OCI-M1 (cell line): Measurements from ENCODE around the gene TNXB.

ENCODE experiments used
- DNase-seq: peaks from one replicate; lab custom pipeline; 2025; lab: John Stamatoyannopoulos, UW

Gene TNXB, protein sequence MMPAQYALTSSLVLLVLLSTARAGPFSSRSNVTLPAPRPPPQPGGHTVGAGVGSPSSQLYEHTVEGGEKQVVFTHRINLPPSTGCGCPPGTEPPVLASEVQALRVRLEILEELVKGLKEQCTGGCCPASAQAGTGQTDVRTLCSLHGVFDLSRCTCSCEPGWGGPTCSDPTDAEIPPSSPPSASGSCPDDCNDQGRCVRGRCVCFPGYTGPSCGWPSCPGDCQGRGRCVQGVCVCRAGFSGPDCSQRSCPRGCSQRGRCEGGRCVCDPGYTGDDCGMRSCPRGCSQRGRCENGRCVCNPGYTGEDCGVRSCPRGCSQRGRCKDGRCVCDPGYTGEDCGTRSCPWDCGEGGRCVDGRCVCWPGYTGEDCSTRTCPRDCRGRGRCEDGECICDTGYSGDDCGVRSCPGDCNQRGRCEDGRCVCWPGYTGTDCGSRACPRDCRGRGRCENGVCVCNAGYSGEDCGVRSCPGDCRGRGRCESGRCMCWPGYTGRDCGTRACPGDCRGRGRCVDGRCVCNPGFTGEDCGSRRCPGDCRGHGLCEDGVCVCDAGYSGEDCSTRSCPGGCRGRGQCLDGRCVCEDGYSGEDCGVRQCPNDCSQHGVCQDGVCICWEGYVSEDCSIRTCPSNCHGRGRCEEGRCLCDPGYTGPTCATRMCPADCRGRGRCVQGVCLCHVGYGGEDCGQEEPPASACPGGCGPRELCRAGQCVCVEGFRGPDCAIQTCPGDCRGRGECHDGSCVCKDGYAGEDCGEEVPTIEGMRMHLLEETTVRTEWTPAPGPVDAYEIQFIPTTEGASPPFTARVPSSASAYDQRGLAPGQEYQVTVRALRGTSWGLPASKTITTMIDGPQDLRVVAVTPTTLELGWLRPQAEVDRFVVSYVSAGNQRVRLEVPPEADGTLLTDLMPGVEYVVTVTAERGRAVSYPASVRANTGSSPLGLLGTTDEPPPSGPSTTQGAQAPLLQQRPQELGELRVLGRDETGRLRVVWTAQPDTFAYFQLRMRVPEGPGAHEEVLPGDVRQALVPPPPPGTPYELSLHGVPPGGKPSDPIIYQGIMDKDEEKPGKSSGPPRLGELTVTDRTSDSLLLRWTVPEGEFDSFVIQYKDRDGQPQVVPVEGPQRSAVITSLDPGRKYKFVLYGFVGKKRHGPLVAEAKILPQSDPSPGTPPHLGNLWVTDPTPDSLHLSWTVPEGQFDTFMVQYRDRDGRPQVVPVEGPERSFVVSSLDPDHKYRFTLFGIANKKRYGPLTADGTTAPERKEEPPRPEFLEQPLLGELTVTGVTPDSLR (N-terminal part only)

DNA sequence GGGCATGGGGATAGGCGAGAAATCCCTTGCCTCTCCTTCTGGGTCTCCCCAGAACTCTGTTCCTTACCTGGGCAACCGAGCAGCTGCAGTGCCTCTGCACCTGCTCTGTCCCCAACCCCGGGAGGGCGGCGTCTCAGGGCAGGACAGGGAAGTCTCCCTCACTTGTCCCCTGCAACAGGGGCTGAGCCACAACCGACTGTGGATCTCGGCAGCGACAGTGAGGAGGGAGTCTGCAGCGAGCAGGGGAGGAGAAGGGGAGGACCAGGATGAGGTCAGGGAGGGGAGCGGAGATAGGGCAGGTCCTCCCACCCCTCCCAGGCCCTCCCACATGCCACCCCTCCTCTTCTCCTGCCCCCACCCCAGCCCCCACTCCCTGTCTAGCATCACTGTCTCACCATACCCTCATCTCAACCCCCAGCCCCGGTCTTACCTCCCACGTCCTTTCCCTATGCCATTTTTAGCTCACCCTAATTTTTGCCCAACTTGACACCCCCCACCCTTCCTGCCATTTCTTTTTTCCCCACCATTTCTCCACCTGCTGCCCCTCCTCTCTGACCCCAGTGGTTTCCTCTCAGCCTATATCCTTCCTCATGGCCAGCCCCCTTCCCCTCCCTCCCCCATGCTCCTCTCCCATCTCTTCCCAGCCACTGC, at the start of gene TNXB:
Gene TNXB, minus strand, starts transcription at position 225 of the 651 bp plus-strand sequence. CDS start 11,140 bp downstream, outside the sequence.
- DNase-seq: peak; percentile 48

DNA sequence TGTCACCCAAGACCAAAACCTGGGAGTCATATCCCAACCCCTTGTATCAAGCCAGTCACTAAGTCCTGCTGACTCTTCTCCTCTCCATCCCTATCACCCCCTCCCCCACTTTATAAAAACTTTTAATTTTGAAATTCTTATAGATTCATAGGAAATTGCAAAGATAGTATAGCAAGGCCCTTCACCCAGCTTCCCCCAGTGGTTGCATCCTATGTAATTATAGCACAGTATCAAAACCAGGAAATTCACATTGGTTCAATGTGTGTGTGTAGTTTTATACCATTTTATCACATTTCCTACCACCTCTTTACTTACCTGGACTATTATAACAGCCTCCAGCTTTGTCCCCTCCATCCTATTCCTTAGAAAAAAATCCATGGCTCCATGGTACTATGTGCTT, 48.9 kb upstream of the TNXB start:
- DNase-seq: no peak

DNA sequence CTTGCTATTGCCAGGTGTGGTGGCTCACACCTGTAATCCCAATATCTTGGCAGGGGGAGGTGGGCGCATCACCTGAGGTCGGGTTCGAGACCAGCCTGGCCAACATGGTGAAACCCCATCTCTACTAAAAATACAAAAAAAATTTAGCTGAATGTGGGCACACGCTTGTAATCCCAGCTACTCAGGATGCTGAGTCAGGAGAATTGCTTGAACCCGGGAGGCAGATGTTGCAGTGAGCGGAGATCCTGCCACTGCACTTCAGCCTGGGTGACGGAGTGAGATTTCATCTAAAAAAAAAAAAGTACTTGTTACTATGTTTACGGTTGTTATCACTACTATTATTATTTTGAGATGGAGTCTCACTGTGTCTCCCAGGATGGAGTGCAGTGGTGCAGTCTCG, 47.8 kb upstream of the TNXB start:
- DNase-seq: no peak

DNA sequence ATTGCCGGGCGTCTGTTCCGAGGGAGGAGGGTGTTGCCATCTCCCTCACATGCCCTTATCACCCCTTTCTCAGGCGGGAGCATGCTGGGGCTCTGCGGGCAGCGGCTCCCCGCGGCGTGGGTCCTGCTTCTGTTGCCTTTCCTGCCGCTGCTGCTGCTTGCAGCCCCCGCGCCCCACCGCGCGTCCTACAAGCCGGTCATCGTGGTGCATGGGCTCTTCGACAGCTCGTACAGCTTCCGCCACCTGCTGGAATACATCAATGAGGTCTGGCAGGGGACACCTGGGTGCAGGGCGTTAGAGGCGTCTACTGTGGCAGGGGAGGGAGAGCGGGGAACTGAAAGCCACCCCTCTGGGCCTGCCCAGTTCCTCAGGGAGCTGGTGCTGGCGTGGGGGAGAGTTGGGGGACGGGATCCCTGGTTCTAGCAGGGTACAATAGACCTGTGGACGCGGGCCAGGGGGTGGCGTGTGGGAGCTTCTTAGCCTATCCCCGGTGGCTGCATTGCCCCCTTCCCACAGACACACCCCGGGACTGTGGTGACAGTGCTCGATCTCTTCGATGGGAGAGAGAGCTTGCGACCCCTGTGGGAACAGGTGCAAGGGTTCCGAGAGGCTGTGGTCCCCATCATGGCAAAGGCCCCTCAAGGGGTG, 45.5 kb upstream of the TNXB start:
- peak; percentile 88 for DNase-seq

DNA sequence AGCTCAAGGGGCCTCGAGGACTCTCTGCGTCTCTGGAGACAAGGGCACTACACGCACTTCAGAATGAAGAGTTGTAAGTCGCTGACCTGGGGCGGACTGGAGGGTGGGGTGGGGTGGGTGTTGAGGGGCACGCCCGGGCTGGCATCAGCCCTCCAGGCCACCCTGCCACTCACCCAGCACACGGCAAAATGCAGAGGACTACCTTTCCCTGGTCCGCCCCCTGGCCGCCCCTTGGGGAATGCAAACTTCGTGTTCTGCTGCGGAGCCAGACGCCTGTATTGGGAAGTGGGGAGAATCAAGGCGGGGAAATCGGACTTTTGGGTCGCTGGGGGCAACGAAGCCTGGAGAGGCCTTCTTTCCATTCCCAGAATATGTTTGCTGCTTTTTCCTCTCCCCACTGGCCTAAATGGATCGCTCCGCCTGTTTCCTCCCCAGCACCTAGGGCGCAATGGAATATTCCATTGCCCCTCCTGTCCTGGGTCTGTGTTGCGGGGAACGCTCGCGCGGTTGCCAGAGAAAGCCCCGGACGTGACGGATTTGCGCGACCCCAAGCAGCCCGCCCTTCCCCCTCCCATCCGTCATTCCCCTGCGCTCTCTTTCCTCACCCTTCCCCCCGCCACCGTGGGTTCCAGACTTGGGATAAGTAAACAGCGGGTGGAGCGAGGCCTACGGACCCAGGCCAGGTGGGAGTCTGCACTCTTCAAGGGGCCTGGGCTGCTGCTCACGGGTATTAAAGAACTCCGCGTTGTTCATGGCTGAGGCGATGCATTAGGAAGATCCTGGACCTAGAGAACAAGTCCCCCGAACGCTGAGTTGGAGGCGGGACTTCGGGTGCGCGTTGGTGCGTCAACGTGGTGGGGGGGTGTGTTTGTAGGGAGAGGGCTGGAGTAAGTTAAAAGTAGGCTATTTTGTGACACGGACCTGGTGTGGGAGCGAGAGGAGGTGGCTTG, 44.7 kb upstream of the TNXB start, which contains the start of gene PPT2:
Gene PPT2, plus strand, starts transcription at position 578 of the 950 bp plus-strand sequence. CDS start 454 bp downstream, outside the sequence.
- peak; percentile 97 for DNase-seq

DNA sequence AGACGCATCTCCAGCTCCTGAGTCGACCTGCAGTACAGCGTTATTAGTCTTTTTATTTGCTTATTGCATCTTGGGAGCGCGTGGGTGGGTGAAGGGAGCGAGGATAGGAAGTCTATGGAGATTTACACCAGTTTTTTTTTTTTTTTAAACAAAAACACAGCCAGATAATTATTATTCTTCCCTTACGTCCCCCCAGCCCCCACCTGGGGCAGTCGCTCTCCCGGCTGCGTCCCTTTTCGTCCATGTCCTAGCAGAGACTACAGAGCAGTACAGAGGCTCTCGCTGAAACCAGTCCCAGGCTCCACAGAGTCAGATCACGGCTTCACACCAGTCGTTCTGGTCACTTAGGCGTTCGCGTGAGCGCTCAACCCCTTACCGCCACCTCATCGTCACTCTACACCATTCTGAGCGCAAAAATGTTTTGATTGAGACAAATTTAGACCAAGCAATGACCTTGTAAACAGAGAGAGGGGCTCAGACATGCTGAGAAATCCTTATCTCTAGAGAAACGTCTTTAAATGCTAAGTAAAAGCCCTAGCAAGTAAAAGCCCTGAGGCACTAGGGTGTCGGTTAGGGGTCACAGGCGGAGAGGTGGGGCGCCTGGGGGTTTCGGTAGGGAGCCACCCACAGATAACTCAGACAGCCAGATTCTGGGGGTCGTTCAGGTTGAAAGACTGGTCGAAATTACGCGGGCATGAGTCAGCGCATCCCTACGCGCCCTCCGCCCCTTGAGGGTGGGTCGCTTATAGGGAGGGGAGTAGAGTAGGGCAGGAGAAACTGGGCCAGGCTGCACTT, 43.8 kb upstream of the TNXB start:
- DNase-seq: peak; percentile 84

DNA sequence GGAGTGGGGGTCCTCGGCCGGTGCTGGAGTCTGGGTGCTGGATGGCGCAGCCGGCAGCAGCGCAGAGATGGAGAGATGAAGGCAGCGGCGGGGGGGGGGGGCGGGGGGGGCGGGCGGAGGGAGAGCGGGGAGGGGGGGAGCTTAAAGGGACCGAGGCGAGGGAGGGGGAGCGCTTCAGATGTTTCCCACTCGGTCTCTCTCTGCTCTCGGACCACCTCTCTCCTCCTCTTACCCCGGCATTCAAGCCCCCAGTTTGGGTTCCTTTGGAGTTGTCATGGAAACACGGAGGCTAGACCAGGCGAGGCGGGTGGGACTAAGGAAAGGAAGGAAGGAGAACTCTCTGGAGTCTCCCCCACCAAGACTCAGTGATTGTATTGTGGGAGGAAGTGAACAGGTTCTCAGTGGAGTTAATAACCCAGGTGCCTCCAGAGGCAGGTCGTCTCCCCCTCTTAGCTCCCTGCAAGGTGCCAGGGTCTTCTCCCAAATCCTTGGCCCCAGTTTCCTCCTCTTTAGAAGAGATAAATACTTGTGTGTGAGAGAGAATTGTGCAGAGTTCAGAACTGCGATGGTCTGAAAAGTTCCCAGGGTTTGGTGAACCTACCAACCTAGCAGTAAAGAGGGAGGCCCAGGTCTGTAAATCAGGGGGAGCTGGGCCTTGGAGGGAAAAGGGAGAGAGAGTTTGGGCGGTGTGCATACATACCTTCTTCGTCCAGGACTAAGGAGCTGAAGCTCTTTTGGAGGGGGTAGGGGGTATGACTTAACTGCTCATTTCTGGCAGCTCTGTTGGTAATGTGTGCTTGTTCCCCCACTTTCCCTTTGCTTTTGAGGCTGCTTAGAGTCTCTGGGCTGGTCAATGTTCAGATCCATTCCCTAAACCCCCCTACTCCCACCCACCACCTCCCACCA, 43.0 kb upstream of the TNXB start, which contains the start of gene PRRT1:
Gene PRRT1, minus strand, starts transcription at position 77 of the 906 bp plus-strand sequence. CDS start 112 bp downstream, outside the sequence.
- DNase-seq: no peak

DNA sequence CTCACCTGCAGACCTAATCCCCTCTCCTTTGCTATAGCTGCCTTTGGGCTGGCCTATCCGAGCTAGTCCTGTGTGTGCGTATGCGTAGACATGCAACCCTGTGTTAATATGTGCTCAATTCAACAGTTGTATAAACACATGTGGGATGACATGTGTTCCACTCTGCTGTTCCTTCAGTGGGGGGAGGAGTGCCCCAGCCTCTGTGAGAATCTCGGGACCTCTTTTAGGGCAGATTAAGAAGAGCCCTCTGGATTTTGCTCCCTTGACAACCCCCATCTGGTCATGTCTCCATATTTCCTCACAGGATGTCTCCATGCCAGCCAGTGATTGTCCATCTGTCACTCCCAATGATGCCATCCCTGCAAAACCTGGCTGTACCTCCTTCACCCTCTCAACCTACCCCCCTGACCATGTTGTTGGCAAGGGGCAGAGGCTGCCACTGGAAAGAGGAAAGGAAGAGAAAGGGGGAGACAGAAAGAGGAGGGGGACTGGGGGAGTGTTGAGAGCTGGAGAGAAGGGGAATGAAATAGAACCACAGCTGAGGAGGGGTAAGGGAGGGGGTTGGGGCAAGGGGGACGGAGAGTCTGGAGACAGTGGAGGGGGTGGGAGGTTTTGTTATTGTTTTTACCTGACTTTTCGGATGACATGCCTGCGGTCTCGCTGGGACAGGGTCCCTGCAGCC, 42.2 kb upstream of the TNXB start:
- DNase-seq: no peak

DNA sequence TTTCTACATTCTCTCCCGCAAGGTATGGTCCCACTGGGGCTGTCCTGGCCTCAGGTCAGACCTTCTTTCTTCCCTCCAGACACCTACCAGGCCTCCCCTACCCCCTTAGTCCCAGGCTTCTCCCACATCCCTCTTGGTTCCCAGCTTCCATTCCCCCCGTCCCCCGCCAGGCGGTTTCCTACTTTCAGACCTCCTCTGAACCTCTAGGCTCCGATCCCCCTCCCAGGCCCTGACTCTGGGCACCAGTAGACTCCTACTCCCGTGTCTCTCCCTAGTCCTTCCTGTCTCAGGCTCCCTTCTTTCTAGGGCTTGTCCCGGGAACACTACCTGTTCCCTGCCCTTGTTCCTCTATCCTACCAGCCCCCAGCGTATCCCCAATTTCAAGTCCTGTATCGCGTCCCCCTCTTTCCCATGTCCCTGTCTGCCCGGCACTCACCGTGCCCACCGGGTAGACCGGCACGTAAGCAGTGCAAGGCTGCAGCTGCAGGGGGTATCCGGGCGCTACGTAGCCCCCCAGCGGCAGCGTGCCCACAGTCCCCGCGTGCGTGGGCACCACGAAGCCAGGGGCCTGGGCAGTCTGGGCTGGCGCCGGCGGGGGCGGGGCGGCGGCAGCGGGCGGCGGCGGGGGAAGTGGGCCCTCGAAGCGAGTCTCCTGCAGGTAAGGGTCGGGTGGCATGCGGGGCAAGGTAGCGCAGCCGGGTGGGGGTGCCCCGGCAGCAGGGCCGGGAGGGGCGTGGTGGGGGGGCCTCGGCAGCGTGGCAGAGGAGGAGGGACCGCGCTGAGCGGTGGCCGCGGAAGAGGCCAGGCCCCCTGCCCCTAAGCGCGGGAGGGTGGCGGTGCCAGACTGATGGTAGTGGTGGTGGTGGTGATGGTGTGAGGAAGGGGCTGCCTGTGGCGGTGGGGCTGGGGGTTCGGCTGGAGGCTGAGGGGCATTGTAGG, 41.1 kb upstream of the TNXB start:
- DNase-seq: no peak

DNA sequence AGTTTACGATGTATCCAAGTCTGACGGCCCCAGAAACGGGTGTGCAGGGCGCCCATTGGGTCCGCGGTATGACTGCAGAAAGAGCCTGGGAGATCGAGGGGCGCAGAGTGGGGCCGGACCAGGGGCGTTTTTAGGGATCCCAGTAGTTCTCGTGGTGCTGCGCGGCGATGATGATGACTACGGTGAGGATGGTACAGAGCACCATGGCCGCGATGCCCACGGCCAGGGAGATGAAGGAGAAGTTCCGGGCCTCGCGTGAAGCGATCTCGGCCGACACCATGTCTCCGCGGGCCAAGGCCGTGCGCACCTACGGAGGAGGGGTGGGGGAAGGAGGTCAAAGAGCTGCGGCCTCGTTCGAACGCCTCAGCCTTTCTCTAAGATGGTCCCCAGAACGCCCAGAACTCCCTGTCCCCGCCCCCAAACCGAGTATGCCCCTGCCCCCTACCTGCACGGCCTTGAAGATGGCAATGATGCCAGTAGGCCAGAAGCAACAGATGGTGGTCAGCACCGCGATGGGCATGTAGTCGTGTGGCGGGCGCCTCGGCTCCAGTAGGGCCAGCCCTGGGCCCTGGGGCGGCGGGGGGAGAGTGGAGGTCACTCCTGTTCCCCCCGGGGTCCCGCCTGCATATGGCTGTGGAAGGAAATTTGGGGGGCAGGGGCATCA, 40.1 kb upstream of the TNXB start:
- DNase-seq: no peak

DNA sequence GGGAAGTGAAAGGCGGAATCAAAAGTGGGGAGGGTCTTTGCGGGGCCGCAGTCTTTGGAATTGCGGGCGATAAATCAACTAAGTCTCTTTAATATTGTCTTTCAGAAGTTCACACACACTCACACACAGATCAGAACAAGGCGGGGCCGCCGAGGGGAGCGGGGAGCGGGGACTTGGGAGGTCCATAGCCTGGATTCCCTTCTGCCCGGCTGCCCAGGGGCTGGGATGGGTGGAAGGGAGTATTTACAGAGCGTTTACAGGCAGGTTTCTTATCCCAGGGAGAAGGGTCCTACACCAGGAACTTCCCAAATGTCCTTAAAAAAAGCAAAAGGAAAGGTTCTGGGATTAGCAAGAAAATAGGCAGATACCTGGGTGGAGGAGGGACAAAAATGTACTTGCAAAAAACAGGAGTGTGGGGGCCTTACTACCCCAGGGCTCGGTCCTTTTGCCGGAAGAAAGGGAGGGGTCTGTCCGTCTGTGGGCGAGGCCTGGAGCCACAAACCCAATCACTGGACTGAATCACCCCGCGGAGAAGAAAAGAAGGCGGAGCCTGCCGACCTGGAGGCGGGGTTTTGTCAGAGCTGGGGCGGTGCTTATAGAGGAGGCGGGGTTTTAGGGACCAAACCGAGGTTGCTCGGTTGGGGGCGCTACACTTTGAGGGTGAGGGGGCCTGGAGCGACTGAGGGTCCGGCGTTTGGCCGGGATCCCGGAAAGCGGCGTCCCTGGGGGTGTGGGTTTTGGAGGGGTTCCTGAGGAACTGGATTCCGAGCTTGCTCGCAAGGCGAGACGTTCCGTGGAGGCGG, 39.4 kb upstream of the TNXB start:
- DNase-seq: no peak

DNA sequence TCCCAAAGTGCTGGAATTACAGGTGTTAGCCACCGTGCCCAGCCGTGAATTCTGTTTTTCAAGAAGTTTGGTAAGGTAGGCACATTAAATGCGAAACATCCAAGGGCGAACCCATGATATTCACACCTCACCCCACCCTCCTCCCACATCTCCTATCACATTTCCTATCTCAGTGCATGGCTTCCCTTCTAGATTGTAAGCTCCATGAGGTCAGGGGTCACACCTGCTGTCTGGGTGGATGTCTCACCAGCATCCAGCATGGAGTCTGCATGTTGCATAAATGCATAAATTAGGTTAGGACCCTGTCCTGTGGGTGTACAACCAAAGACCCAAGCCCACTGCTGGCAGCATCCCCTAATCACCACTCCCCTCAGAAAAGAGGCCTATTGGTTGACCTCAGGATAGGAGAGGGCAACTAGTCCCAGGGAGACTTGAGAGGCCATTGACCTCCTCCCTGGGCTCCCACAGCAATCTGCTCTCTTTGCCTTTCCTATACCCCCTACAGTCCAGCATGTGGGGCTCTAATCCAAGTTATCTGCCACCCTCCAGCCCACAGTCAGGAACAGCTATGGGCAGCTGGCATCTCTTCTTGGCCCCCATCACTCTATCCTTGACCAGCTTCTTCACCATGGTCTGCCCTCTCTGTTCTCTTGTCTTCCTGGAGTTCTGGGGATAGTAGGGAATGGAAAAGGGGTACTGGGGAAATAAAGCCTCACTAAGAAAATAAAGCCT, 38.4 kb upstream of the TNXB start:
- no peak for DNase-seq

DNA sequence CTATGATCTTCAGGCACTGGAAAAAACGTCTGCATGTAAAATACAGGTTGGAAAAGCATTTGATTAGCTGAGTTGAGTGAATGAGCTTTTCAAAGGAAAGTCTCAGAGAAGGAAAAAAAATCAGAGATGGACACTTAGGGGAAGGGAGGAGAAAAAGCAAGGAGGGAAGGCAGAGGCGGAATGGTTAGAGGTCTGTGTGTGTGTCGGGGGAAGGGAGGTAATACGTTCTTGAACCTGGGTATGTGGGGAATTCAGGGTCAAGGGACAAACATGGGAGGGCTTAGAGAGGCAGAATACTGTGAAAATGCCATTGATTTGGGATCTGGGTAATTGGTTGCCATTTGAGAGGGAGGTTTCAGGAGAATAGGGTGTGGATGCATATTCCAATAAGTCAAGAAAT, 37.5 kb upstream of the TNXB start:
- no peak for DNase-seq

DNA sequence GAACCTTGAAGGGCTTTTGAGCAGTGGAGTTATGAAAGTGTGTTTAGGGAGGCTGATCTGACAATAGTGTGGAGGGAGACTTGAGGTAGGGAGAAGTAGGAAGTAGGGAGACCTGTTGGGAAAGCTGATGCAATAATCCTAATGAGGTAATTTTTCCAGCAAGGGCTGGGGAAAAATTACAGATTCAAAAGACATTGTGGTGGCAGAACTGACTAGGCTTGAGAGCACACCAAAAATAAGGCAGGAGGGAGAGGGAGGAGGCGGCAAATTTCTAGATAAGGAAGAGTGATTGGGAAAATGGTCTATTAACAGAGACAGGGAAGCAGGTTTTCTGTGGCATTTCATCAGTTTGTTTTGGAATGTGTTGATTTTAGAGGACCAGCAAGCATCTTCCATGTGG, 37.1 kb upstream of the TNXB start:
- DNase-seq: no peak
